Stimulated activated CD4-positive, alpha-beta T cell treated with anti-CD3 and anti-CD28 coated beads, Interleukin-4, amount 100 ng/mL, for 1 hour (primary cell): ENCODE data around the gene MAPT.

Source experiments
- DNase-seq: peaks from one replicate; pipeline ENCODE4 v3.0.0-alpha.2; 2020

MAPT gene

DNA sequence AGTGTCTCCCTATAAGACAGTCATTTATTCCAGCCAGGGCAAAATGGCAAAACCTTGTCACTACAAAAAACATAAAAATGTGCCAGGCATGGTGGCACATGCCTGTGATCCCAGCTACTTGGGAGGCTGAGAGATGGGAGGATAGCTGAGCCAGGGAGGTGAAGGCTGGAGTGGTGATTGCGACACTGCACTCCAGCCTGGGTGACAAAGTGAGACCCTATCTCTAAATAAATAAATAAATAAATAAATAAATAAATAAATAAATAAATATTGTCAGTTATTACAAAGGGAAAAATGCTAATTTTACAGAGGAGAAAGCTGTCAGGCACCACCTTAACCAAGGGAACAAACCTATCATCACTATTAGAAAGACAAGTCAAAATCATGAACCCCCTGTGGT lies 180.2 kb downstream of the MAPT start:
- no peak for DNase-seq
